GM12878 (cell line): ENCODE data around the gene LIX1L. TPM values are rescaled to one million over a fixed set of nuclear protein-coding genes. Genes with fewer than 3 reads are reported as not detected.
A peak's percentile ranks its signal among the peaks of the same experiment; 100 is the strongest.

Source experiments
- ATAC-seq: fragments of 200-7000 bp; cut with Tn5 transposase; 3 replicates; pipeline ENCODE4 v1.9.1; 2020; ENCODE audit warnings: mild to moderate bottlenecking, moderate library complexity
- BruUV-seq: library from RNA; stranded (reverse); fragments of 400-500 nt; replicated peaks from 2 replicates; lab custom pipeline; 2021; lab: Mats Ljungman, UMichigan
- CTCF ChIA-PET: fragments of 300-600 bp; sonication (Branson Sonifier 250); formaldehyde crosslinking; extraction: SDS; loops from one replicate; lab custom pipeline; 2021; ENCODE audit warnings: inconsistent platforms; lab: Yijun Ruan, JAX
- POLR2A ChIA-PET: fragments of 350-600 bp; formaldehyde crosslinking; extraction: SDS; loops from one replicate; lab custom pipeline; 2021; ENCODE audit warnings: inconsistent platforms; lab: Charles Lee
- RAD21 ChIA-PET: fragments of 300-600 bp; sonication (Branson Sonifier 250); formaldehyde crosslinking; loops from one replicate; lab custom pipeline; 2023; ENCODE audit warnings: antibody characterized with exemption; ENCODE audit not compliant: unreplicated experiment; lab: Charles Lee
- SMC1A ChIA-PET: fragments of 300-600 bp; sonication (Branson Sonifier 250); formaldehyde crosslinking; loops from one replicate; lab custom pipeline; 2023; ENCODE audit not compliant: unreplicated experiment, uncharacterized antibody; lab: Charles Lee
- DNase-seq: peaks from one replicate; pipeline ENCODE4 v3.0.0-alpha.2; 2011; ENCODE audit warnings: low read depth, low spot score
- FAIRE-seq: peaks from 3 replicates; lab custom pipeline; 2011; peaks lifted over from hg19 to GRCh38; lab: Jason Lieb, UNC
- H2AFZ ChIP-seq: 2 replicates; pipeline ENCODE4 v1.6.0; 2011; ENCODE audit warnings: low read depth, low read length, control low read depth; ENCODE audit not compliant: control insufficient read depth
- H3K27ac ChIP-seq: 2 replicates; pipeline ENCODE4 v1.5.1; 2011; ENCODE audit warnings: control low read depth; ENCODE audit not compliant: control insufficient read depth, insufficient read depth
- H3K27me3 ChIP-seq, 2 experiments: replicated peaks in 1 of 2; 2 replicates each; pipeline versions ENCODE4 v1.6.0 to v1.6.1; 2011; ENCODE audit warnings: low read length in 1 of 2; ENCODE audit not compliant: control insufficient read depth in 2 of 2, insufficient read depth in 2 of 2
- H3K36me3 ChIP-seq, 2 experiments: 2 replicates each; pipeline ENCODE4 v1.5.1; 2011; ENCODE audit warnings: low read length in 1 of 2; ENCODE audit not compliant: control insufficient read depth in 2 of 2, insufficient read depth in 2 of 2
- H3K4me1 ChIP-seq: 2 replicates; pipeline ENCODE4 v1.6.1; 2011; ENCODE audit warnings: mild to moderate bottlenecking, low read length, moderate library complexity, mixed read lengths; ENCODE audit not compliant: control insufficient read depth, insufficient read depth
- H3K4me2 ChIP-seq: 2 replicates; pipeline ENCODE4 v1.6.0; 2011; ENCODE audit warnings: control low read depth; ENCODE audit not compliant: control insufficient read depth, insufficient read depth
- H3K4me3 ChIP-seq: fragments of 200-600 bp; sonication (generic); 2 replicates; pipeline ENCODE4 v1.5.1; 2016
- H3K79me2 ChIP-seq: 2 replicates; pipeline ENCODE4 v1.6.0; 2011; ENCODE audit warnings: low read length; ENCODE audit not compliant: control insufficient read depth, insufficient read depth
- H3K9ac ChIP-seq: 2 replicates; pipeline ENCODE4 v1.8.0; 2011; ENCODE audit warnings: low read length, control low read depth, mixed read lengths; ENCODE audit not compliant: control insufficient read depth, insufficient read depth
- H3K9me3 ChIP-seq: replicated peaks from 3 replicates; pipeline ENCODE4 v1.5.1; 2011; ENCODE audit warnings: mild to moderate bottlenecking, low read length; ENCODE audit not compliant: control insufficient read depth, insufficient read depth
- H4K20me1 ChIP-seq: 2 replicates; pipeline ENCODE4 v1.6.0; 2011; ENCODE audit not compliant: control insufficient read depth, insufficient read depth
- CBFB ChIP-seq: IDR thresholded peaks from 2 replicates; pipeline ENCODE4 v1.6.1; 2016; ENCODE audit warnings: antibody characterized with exemption, low read depth
- CREM ChIP-seq: IDR thresholded peaks from 2 replicates; pipeline ENCODE4 v1.6.1; 2014; ENCODE audit warnings: antibody characterized with exemption, low read depth
- GATAD2B ChIP-seq: fragments of 450-650 bp; conservative IDR thresholded peaks from 2 replicates; pipeline ENCODE4 v1.6.1; 2017; ENCODE audit warnings: low read depth, mild to moderate bottlenecking, moderate library complexity
- JUNB ChIP-seq: IDR thresholded peaks from 2 replicates; pipeline ENCODE4 v1.6.1; 2016; ENCODE audit warnings: antibody characterized with exemption, mild to moderate bottlenecking
- MEF2B ChIP-seq: fragments of 450-650 bp; IDR thresholded peaks from 2 replicates; pipeline ENCODE4 v1.6.1; 2018; ENCODE audit warnings: mild to moderate bottlenecking, moderate library complexity; ENCODE audit not compliant: partially characterized antibody, poor library complexity, severe bottlenecking
- NFYB ChIP-seq: IDR thresholded peaks from 2 replicates; pipeline ENCODE4 v1.6.1; 2011; ENCODE audit warnings: low read depth, mild to moderate bottlenecking, low read length, improper control_type of control experiment, moderate library complexity; ENCODE audit not compliant: insufficient read depth
- PAX8 ChIP-seq: fragments of 450-650 bp; IDR thresholded peaks from 2 replicates; pipeline ENCODE4 v1.6.1; 2017; ENCODE audit warnings: mild to moderate bottlenecking, moderate library complexity
- RAD51 ChIP-seq: fragments of 450-650 bp; IDR thresholded peaks from 2 replicates; pipeline ENCODE4 v1.6.1; 2016; ENCODE audit warnings: moderate library complexity, mild to moderate bottlenecking, inconsistent platforms
- RUNX3 ChIP-seq: IDR thresholded peaks from 2 replicates; pipeline ENCODE4 v1.6.1; 2012; ENCODE audit warnings: low read length, inconsistent platforms
- STAT3 ChIP-seq: IDR thresholded peaks from 2 replicates; pipeline ENCODE4 v1.6.1; 2011; ENCODE audit warnings: low read depth, low read length, improper control_type of control experiment
- SUZ12 ChIP-seq: fragments of 200-600 bp; sonication (generic); IDR thresholded peaks from one replicate; pipeline ENCODE4 v1.6.1; 2018; ENCODE audit warnings: antibody characterized with exemption, mild to moderate bottlenecking; ENCODE audit not compliant: unreplicated experiment
- ZBTB4 ChIP-seq: fragments of 450-650 bp; formaldehyde crosslinking; IDR thresholded peaks from 2 replicates; pipeline ENCODE4 v1.4.0; 2022; ENCODE audit warnings: mild to moderate bottlenecking, moderate library complexity
- WGBS: methylation state at CpG from one replicate; pipeline ENCODE4 v1.1.6; 2016; ENCODE audit warnings: low lambda C conversion rate; ENCODE audit not compliant: insufficient replicate concordance, insufficient coverage; ENCODE audit errors: missing lambda C conversion rate; 5-methylcytosine and 5-hydroxymethylcytosine counted together
- in situ Hi-C: fragments of 300-500 bp; cut with MboI; formaldehyde crosslinking; loops from 9 replicates; pipeline ENCODE4 v1.14.3; 2018; ENCODE audit warnings: mixed read lengths
- intact Hi-C: fragments of 100-400 bp; cut with micrococcal nuclease; formaldehyde crosslinking; loops from one replicate; pipeline ENCODE4 v1.14.2; 2022; ENCODE audit not compliant: unreplicated experiment
- polyA plus RNA-seq, 11 experiments: library from polyadenylated mRNA; depleted of rRNA in 4 of 11; unstranded in 6 of 11; stranded (reverse) in 5 of 11; fragments of >200 nt; fragmentation: Nextera tagmentation in 4 of 11; fragmentation: Illumina TruSeq in 1 of 11; extraction: Ambion mirVana in 4 of 11; extraction: Trizol in 1 of 11; gene quantifications; 1 replicate in 1 of 11; 2 replicates in 10 of 11; pipeline versions ENCODE4 v1.2.1 to v1.2.3, GENCODE V29; 2011 to 2016; ENCODE audit warnings: inconsistent platforms in 2 of 11, missing spikeins in 2 of 11, low read depth in 1 of 11
- total RNA-seq, 4 experiments: library from RNA; depleted of rRNA in 3 of 4; stranded (reverse); fragments of >200 nt in 3 of 4; fragmentation: Illumina TruSeq in 1 of 4; extraction: Trizol in 1 of 4; gene quantifications; 2 replicates each; pipeline versions ENCODE4 v1.2.1 to v1.2.3, GENCODE V29; 2013 to 2021
- TF ChIP-seq, protein P1 (sequence below): IDR thresholded peaks from 2 replicates; pipeline ENCODE4 v1.6.1; 2012; ENCODE audit warnings: low read depth, low read length, improper control_type of control experiment

Gene LIX1L
- total and polyA plus RNA-seq, 10 of the 15 experiments (the other 5 are each of a cell fraction or from before 2014, with no cell fraction given), result 5.5 to 48.2 (median 15.3) TPM

- no peaks in the 10 kb centered on the region for H3K27me3 ChIP-seq
- H2AFZ ChIP-seq, result peak overlapping the region; percentile 73; the same call in 1 of the 2 replicates
Measured at GRCh38 chr1:145926686-145927062, 31.1 kb downstream of the LIX1L start.

GRCh38 chr1:145922266-145922665, 35.6 kb downstream of the LIX1L start:
- Histone ChIP-seq H3K27me3 (no peaks in the 10 kb centered on the region), H3K4me3 (no peak overlapping the region), H2AFZ (no peak overlapping the region), H3K79me2 (peaks cover 27% of the 10 kb centered on the region), H3K9ac (no peak overlapping the region), H3K27ac (no peak overlapping the region), H3K36me3 (peaks cover 0 to 8% of the 10 kb centered on the region in 2 experiments; a peak in 1 of 4 replicates), H3K4me1 (peaks cover 17% of the 10 kb centered on the region), H3K9me3 (no peaks in the 10 kb centered on the region), H3K4me2 (no peak overlapping the region), H4K20me1 (no peaks in the 10 kb centered on the region)
- in situ Hi-C loops, result no loop called here
- no TSS peak for BruUV-seq
- FAIRE-seq (no peak), DNase-seq (no peak), ATAC-seq (no peak)
- RAD21 ChIA-PET, result interaction anchor here (1.8 kb wide), 1 partner anchor 63 kb away, joined by 5 read pairs; the partner anchor contains the start of gene PIAS3
- POLR2A ChIA-PET, result interaction anchor here (1.0 to 1.4 kb wide), 5 partner anchors 35 to 63 kb away, joined by 3 to 7 read pairs (median 3); partner anchors contain the start of genes ANKRD34A, PIAS3 and POLR3GL
- intact Hi-C loops, result no loop called here
- SMC1A ChIA-PET, result interaction anchor here (1.4 kb wide), 1 partner anchor 42 kb away, joined by 6 read pairs; the partner anchor contains the start of genes ANKRD34A and POLR3GL
- CTCF ChIA-PET, result interaction anchor here (1.0 to 1.3 kb wide), 2 partner anchors 30 to 36 kb away, joined by 3 read pairs; partner anchors contain the start of gene LIX1L
- WGBS, result 95% methylated on average over 2 of the region's 2 CpGs
- TF ChIP-seq MEF2B, result no peak
- TF ChIP-seq ZBTB4, result no peak
- no peak for TF ChIP-seq CREM
- no peak for TF ChIP-seq STAT3
- TF ChIP-seq GATAD2B, result no peak
- no peak for TF ChIP-seq RAD51
- no peak for TF ChIP-seq SUZ12
- no peak for TF ChIP-seq PAX8
- no peak for TF ChIP-seq RUNX3
- TF ChIP-seq, protein P1, sequence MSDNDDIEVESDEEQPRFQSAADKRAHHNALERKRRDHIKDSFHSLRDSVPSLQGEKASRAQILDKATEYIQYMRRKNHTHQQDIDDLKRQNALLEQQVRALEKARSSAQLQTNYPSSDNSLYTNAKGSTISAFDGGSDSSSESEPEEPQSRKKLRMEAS, result no peak

More at GRCh38 chr1:145926686-145927062, 31.1 kb downstream of the LIX1L start:
- intact Hi-C loops (loop anchor here (1.0 to 2.0 kb wide), 2 partner anchors 8 to 32 kb away; partner anchors contain the start of genes LIX1L and PEX11B), in situ Hi-C loops (no loop called here)
- no peak for DNase-seq
- ChIA-PET POLR2A (interaction anchor here (1.5 to 3.6 kb wide), 6 partner anchors 8 to 81 kb away, joined by 8 to 58 read pairs (median 24); partner anchors contain the start of genes ANKRD34A, LIX1L, PEX11B and PIAS3), CTCF (interaction anchor here (1.0 to 2.4 kb wide), 15 partner anchors 11 to 105 kb away, joined by 3 to 28 read pairs (median 5); partner anchors contain the start of genes ANKRD34A, LIX1L and POLR3GL), SMC1A (interaction anchor here (1.4 to 3.5 kb wide), 8 partner anchors 13 to 110 kb away, joined by 3 to 30 read pairs (median 10); partner anchors contain the start of genes ANKRD34A, LIX1L and POLR3GL), RAD21 (interaction anchor here (1.2 to 2.3 kb wide), 5 partner anchors 8 to 67 kb away, joined by 3 to 23 read pairs (median 18); partner anchors contain the start of genes ANKRD34A, LIX1L, PEX11B and PIAS3)
- Histone ChIP-seq H3K4me2 (peak overlapping the region; percentile 92), H4K20me1 (no peaks in the 10 kb centered on the region), H3K9ac (peak overlapping the region; percentile 100), H3K9me3 (no peaks in the 10 kb centered on the region), H3K79me2 (peaks cover 25% of the 10 kb centered on the region), H3K36me3 (peaks cover 0 to 8% of the 10 kb centered on the region in 2 experiments; a peak in 1 of 4 replicates), H3K27ac (peak overlapping the region; percentile 97), H3K4me1 (peaks cover 6% of the 10 kb centered on the region; the same call in 1 of the 2 replicates), H3K4me3 (peak overlapping the region; percentile 90)
- WGBS, result 3% methylated on average over 19 of the region's 19 CpGs
- TSS peak; percentile 85 for BruUV-seq
- FAIRE-seq, result no peak
- ATAC-seq, result peak; percentile 28
- TF ChIP-seq JUNB, result peak; percentile 19; the same call in 1 of the 2 replicates
- TF ChIP-seq CBFB, result no peak
- TF ChIP-seq NFYB, result no peak
- peak; percentile 31; the same call in 1 of the 2 replicates for TF ChIP-seq RUNX3
- TF ChIP-seq, all 136 proteins: peak for 2
